ENCODE results near the gene GALNT10.

- TF ChIP-seq CTCF (IDR thresholded peaks at IDR 0.05) (no peak), POLR2A (IDR thresholded peaks at IDR 0.05) (no peak), POLR2AphosphoS5 (IDR thresholded peaks at IDR 0.05) (no peak)
These were observed 69.8 kb downstream of the GALNT10 start for GRCh38 chr5:154260224-154260927.

Measured in suprapubic skin (tissue), 4 donors.